ENCODE measurements around the gene DUSP11.

The DUSP11 gene

GRCh38 chr2:73716543-73717250, 63.2 kb downstream of the DUSP11 start:
- DNase-seq, result no peak

GRCh38 chr2:73714091-73714490, 65.8 kb downstream of the DUSP11 start:
- DNase-seq, result no peak

Measured in NCI-H345 (cell line).